GM12892 (cell line): ENCODE data around the gene MYLK.

Experiments
- DNase-seq: peaks from one replicate; pipeline ENCODE4 v3.0.0; 2011; ENCODE audit not compliant: insufficient read length
- FAIRE-seq: peaks from 2 replicates; lab custom pipeline; 2011; peaks lifted over from hg19 to GRCh38; lab: Jason Lieb, UNC
- POLR2A ChIP-seq: IDR thresholded peaks from 2 replicates; pipeline ENCODE4 v1.6.1; 2011; ENCODE audit warnings: low read depth, low read length, control low read depth
- POLR2AphosphoS5 ChIP-seq: IDR thresholded peaks from 2 replicates; pipeline ENCODE4 v1.6.1; 2011; ENCODE audit warnings: low read depth, low read length, control low read depth
- TAF1 ChIP-seq: IDR thresholded peaks from 2 replicates; pipeline ENCODE4 v1.6.1; 2011; ENCODE audit warnings: low read depth, mild to moderate bottlenecking, control low read depth, low read length, borderline replicate concordance

Gene MYLK

DNA sequence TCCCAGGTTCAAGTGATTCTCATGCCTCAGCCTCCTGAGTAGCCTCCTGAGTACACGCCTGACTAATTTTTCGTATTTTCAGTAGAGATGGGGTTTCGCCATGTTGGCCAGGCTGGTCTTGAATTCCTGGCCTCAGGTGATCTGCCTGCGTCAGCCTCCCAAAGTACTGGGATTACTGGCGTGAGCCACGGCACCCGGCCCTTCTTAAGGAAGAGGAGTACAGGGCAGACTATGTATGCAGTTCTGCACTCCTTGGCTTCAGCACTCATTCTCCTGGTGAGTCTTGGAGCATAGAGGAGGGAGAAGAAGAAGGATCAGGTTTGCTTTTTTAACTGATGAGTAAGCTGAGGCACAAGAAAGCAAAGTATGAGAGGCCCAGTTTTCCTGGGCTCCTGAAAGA lies 199.5 kb downstream of the MYLK start:
- FAIRE-seq: no peak

DNA sequence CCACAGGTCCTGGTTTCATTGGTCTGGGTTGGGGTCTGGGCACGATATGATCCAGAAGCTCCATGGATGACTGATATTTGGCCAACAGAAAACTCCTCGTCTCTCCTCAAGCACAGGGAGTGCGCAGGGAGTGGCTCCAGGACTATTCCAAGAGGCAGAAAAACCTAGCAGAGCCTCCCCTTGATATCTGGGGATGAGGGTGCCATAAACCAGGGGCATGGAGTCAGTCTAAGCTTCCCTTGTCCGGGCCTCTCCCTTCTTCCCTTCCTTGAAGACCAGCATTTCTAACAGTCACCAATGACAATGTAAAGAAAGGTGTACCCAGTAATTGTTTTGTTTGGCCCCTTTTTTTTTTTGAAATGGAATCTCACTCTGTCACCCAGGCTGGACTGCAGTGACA lies 199.9 kb downstream of the MYLK start:
- FAIRE-seq (no peak), DNase-seq (no peak)
- TF ChIP-seq POLR2AphosphoS5: no peak
- TF ChIP-seq TAF1: no peak
- TF ChIP-seq POLR2A: no peak

More for the DNA sequence above, 199.5 kb downstream of the MYLK start:
- TF ChIP-seq TAF1: no peak
- TF ChIP-seq POLR2AphosphoS5: no peak
- TF ChIP-seq POLR2A: no peak
- no peak for DNase-seq

DNA sequence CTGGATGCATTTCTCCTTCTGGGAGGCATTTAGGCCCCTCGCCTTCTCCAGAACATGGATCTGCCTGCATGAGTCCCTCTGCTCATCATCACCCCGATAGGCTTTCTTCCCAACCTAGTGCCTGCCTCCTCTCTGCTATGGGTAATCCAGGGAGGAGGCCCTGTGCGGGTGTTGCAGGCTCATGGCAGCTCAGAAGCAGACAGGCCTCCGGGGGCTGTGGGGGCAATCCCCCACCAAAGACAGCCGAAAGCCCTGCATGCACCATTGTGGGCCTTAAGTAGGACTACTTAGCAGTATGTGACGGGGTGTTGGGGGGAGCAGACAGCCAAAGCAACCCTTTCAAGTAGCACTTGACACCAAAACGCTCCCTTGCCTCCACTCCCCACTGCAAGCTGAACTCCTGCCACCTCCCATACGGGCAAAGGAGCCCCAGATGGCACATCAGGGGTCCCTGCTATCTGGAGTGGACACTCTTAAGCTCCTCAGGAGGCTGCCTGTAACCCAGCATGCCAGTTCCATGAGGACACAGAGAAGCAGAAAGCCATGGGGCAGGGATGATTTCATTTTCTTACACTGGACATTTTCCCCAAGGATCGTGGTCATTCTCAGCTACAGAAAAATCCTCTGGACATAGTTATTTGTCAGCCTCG lies 200.5 kb downstream of the MYLK start:
- DNase-seq (no peak), FAIRE-seq (no peak)
- TF ChIP-seq POLR2AphosphoS5 (no peak), POLR2A (no peak), TAF1 (no peak)

DNA sequence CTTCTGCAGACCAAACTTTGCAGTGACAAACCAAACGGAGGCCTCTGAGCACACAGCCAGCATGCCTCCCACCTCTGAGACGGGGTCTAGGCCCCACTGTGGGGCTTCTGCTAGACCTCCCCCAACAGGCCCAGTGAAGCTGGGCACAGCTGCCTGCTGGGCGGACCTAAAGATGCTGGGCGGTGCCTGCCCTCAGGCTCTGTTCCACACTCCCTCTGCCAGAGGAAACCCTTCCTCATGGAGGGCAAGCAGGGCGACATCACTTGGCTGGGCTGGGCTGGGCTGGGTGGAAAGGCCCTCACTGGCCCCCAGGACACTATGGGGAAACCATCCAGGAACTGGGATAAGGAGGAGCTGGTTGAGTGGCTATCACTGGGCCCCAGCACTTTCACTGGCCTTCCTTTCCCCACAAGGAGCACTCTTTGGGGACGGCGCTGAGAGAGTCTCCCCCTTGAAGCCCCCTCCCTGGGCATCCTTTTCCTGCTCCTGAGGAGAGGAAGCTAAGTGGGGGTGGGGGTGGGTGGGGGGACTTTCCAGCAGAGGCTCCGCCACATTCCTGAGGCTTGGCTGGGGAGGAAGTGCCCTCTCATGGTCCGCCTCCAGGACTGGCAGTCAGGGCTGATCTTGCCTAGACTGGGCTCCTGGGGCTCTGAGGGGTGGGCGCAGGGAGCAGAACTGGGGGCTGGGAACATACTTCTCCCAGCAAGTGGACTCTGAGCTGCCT lies 201.2 kb downstream of the MYLK start:
- no peak for TF ChIP-seq TAF1
- TF ChIP-seq POLR2A: no peak
- no peak for TF ChIP-seq POLR2AphosphoS5
- FAIRE-seq (no peak), DNase-seq (no peak)

DNA sequence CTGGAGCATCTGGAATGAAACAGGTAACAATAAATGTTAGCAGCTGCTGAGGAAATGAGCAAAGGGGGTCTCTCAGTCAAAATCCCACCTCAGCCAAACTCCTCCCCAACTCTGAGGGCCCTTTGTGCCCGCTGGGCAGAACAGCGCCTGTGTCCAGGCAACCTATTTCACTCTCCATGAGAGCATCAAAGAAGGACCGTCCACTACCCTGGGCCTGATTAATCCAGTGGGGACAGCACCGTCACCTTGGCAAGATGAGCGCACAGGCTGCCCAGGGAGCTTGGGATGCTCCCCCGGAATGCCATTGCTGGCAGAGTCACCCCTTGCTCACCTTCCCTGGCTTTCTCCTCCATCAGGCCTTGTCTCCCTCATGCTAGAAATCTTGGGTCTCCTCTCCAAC lies 201.8 kb downstream of the MYLK start:
- DNase-seq (no peak), FAIRE-seq (no peak)
- TF ChIP-seq POLR2AphosphoS5 (no peak), POLR2A (no peak), TAF1 (no peak)

DNA sequence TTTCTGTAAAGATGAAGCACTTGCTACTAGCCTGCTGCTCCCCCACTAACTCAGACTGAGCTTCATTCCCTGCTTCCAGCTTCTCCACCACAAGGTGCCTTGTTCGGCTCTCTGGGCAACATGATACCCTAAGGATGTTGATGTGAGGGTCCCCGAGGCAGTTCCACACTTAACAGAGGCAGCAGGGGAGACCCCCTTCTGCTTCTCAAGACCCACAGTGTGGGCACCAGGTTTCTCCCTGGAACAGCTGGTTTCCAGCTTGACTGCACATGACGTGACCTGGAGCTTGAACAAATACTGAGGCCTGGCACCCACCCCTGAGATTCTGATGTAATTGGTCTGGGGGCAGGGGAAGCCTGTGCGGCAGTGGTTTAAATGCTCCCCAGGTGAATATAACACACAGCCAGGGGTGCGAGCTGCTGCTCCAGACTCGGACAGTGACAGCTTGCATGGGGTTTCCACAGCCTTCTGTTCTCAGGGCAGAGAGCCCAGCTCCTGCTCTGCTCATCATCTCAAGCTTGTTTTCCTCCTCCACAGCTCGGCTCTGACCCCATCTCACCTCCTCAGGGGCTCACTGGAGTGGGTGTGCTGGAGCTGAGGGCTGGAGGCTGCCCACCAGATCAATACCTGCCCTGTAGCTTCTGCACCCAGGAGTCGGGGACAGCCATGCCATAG lies 204.3 kb downstream of the MYLK start:
- FAIRE-seq: no peak
- TF ChIP-seq TAF1 (no peak), POLR2AphosphoS5 (no peak)
- DNase-seq: no peak

DNA sequence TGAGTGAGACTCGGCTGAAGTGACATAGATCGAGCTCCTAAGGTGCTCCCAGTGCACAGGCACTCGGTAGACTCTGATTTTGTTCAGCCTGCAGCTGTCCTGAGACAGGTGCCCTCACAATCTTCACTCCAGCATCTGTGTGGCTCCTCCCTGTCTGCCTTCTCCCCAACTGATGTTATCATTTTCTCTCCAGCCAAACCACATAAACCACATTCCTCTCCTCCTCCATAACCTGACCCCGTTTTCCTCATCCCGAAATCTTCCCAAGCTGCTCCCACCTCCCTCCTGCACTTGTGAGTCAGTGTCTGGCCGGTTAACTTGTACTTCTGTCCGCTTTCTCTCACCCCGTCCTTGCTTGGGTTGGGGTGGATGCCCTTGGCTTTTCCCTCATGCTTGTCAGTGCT lies 206.0 kb downstream of the MYLK start:
- FAIRE-seq: no peak
- no peak for DNase-seq
- TF ChIP-seq TAF1: no peak
- TF ChIP-seq POLR2A: no peak
- no peak for TF ChIP-seq POLR2AphosphoS5

DNA sequence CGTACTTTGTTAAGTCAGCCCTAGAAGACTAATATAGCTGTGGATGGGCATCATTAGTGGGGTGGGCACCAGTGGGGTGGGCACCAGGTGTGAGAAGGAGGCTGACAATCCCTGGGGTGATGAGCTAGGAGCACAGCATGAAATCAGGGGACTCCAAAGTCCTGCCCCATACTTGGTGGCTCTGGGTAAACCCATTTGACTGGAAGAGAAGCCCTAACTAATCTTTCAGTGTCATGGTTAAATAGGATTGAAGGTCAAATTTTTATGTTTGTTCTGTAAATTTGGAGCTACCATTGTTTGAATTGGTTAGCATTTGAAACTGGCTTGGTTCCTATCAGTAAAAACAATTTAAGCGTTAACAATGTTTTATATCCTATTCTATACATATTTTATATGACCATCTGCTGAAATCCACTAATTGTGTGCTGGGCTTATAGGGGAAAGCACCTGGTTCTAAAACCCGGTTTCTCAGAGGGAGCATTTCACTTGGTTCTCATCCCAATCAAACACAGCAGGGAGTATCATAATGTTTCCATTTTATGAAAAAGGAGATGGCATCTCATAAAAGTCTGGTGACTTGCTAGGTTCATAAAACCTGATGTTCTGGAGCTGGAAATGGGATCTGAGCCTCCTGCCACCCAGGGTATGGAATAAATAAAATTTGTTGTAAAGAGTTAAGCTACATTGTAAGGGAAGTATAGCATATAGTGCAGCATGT lies 211.5 kb downstream of the MYLK start:
- TF ChIP-seq POLR2AphosphoS5: no peak
- TF ChIP-seq POLR2A: no peak
- TF ChIP-seq TAF1: no peak
- DNase-seq (no peak), FAIRE-seq (no peak)

DNA sequence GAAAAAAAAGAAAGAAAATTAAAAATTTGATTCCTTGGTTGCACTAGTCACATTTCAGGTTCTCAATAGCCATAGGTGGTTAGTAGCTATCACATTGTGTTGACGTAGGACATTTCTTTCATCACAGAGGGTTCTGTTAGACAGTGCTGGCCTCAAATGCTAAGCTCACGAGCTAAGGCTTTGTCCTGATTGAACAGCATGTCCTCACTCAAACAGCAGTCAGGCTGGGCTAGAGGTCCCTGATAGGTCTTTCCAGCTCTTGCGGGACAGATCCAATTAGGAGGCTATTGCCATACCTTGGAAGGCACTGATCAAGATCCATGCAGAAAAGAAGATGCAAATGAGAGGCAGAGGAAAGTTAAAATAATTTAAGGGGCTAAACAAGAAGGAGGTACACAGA lies 213.4 kb downstream of the MYLK start:
- TF ChIP-seq TAF1: no peak
- no peak for TF ChIP-seq POLR2A
- no peak for TF ChIP-seq POLR2AphosphoS5
- DNase-seq: no peak
- FAIRE-seq: no peak

DNA sequence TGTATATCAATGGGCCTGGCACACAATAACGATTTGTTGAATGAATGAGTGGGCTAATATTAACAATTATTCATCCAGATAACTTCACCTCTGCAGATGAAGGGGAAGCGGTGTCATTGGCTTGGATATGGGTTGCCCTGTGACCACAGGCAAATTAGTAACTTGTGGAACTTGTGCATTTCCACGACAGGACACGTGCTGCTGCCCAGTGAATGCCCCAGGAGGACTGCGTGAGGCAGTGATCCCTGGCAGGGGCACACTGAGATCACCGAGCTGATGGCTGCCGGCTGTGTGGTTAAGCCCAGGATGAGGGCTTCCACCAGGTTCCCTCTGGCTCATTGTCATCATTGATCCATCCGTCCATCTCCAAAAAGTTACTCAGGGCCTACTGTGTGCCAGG lies 215.2 kb downstream of the MYLK start:
- TF ChIP-seq TAF1 (no peak), POLR2AphosphoS5 (no peak), POLR2A (no peak)
- DNase-seq (no peak), FAIRE-seq (no peak)

DNA sequence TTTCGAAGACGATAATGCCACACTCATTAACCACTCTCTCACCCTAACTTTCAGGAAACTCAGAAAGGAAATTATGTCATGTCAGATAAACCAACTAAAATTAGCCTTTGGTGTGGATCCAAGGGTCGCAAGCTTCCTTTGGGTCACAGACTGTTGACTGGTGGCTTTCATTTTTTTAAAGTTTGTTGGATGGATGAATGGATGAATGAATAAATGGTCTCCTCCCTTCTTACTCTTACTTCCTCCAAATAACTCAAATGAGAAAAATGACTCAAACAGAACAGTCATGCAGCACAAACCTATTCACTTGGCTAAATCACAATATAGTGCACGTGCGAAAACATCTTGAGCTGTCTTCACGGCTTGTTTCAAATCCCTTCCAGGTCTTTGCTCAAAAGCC lies 216.3 kb downstream of the MYLK start:
- no peak for TF ChIP-seq POLR2A
- TF ChIP-seq TAF1: no peak
- no peak for TF ChIP-seq POLR2AphosphoS5
- DNase-seq: no peak
- no peak for FAIRE-seq

DNA sequence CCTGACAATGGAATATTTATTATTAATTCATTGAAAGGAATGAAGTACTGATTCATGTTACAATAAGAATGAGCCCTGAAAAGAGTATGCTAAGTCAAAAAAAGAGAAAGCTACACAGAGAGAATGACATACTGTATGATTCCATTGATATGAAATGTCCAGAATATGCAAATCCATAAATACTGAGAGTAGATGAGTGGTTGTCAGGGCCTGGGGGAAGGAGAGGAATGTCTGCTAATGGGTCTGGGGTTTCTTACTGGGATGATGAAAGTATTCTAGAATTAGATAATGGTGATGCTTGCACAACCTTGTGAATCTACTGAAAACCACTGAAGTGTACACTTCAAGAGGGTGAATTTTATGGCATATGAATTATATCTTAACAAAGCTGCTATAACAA lies 219.4 kb downstream of the MYLK start:
- no peak for DNase-seq
- no peak for FAIRE-seq
- no peak for TF ChIP-seq POLR2AphosphoS5
- TF ChIP-seq TAF1: no peak
- TF ChIP-seq POLR2A: no peak
